Measurements from ENCODE around the gene LEPR. TPM values are rescaled to one million over a fixed set of nuclear protein-coding genes. Genes with fewer than 3 reads are reported as not detected.

Gene LEPR, protein sequence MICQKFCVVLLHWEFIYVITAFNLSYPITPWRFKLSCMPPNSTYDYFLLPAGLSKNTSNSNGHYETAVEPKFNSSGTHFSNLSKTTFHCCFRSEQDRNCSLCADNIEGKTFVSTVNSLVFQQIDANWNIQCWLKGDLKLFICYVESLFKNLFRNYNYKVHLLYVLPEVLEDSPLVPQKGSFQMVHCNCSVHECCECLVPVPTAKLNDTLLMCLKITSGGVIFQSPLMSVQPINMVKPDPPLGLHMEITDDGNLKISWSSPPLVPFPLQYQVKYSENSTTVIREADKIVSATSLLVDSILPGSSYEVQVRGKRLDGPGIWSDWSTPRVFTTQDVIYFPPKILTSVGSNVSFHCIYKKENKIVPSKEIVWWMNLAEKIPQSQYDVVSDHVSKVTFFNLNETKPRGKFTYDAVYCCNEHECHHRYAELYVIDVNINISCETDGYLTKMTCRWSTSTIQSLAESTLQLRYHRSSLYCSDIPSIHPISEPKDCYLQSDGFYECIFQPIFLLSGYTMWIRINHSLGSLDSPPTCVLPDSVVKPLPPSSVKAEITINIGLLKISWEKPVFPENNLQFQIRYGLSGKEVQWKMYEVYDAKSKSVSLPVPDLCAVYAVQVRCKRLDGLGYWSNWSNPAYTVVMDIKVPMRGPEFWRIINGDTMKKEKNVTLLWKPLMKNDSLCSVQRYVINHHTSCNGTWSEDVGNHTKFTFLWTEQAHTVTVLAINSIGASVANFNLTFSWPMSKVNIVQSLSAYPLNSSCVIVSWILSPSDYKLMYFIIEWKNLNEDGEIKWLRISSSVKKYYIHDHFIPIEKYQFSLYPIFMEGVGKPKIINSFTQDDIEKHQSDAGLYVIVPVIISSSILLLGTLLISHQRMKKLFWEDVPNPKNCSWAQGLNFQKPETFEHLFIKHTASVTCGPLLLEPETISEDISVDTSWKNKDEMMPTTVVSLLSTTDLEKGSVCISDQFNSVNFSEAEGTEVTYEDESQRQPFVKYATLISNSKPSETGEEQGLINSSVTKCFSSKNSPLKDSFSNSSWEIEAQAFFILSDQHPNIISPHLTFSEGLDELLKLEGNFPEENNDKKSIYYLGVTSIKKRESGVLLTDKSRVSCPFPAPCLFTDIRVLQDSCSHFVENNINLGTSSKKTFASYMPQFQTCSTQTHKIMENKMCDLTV
- total RNA-seq: 7.1 and 9.1 TPM in 2 replicates

DNA sequence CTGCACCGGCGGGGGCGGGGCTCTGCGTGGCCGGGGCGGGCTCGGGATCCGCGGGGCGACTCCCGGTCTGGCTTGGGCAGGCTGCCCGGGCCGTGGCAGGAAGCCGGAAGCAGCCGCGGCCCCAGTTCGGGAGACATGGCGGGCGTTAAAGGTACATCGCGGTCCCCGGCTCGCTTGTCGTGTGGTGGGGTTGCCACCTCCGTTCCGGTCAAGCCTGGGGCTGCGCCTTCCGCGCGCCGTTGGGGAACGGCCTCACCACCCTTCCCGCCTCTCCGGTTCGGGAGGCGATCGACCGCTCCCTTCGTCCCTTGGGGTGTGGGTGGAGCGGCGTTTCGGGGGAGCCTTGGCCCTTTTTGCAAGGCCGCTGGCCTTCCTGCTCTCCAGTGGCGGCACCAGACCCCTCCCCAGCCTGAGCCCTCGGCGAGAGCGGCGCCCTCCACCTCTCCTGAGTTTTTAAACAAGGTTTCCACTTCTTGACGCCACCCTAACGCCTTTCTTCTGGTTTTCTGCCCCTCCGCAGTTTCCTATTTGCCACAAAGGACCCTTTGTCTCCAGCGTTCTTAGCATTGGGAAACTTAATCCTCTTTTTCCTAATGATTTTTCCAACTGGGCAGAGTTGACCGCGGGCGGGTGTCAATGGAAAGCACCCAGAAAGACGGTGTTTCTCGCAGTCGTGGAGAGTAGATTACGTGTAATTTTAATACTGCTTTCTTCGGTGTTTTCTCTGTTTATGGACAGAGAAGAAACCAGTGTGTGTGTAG lies at the start of gene LEPR, which contains the start of gene LEPROT:
LEPR (plus strand) TSS at position 79 of the 761 bp plus-strand sequence. CDS start 144,898 bp downstream, outside the sequence.
LEPROT (plus strand) TSS at position 79 of the 761 bp plus-strand sequence; CDS start at position 136, 57 bp downstream.

Other genes with a start within 250 kb of the LEPR start
- gene DNAJC6, start 111.1 kb upstream of the LEPR start, total RNA-seq: 0.45 and 0.50 TPM in 2 replicates
- 27.5 and 30.1 TPM in 2 replicates for gene LEPROT, start within 50 bp of the LEPR start, total RNA-seq